Measurements from ENCODE around the gene TRHDE. TPM values are rescaled to one million over a fixed set of nuclear protein-coding genes. Genes with fewer than 3 reads are reported as not detected.

The TRHDE gene
- total RNA-seq, 1 experiment from 2014 or later, result 5.5 TPM

GRCh38 chr12:72444125-72444524 lies 172.0 kb downstream of the TRHDE start:
- ChIA-PET POLR2A (no interaction called here), CTCF (interaction anchor here (2.0 kb wide), 1 partner anchor 28 kb away, joined by 4 read pairs; no protein-coding TSS in a partner anchor)
- TF ChIP-seq E2F1 (CRISPR knock-in tag; IDR thresholded peaks at IDR 0.05) (no peak), TEAD1 (CRISPR knock-in tag; IDR thresholded peaks at IDR 0.05) (no peak), E2F5 (CRISPR knock-in tag; IDR thresholded peaks at IDR 0.05) (no peak), CDX4 (CRISPR knock-in tag; IDR thresholded peaks at IDR 0.05; ENCODE audit: borderline replicate concordance) (no peak), TP53 (CRISPR knock-in tag; IDR thresholded peaks at IDR 0.05) (no peak), ZNF423 (CRISPR knock-in tag; IDR thresholded peaks at IDR 0.05) (no peak), CBFB (CRISPR knock-in tag; IDR thresholded peaks at IDR 0.05; ENCODE audit: low read depth) (no peak), ZNF425 (CRISPR knock-in tag; conservative IDR thresholded peaks at IDR 0.05) (no peak), IRF2 (CRISPR knock-in tag; IDR thresholded peaks at IDR 0.05; ENCODE audit: borderline replicate concordance, low read depth) (no peak), RELA (CRISPR knock-in tag; IDR thresholded peaks at IDR 0.05; ENCODE audit: borderline replicate concordance) (no peak), NFATC4 (CRISPR knock-in tag; IDR thresholded peaks at IDR 0.05) (no peak), E2F4 (CRISPR knock-in tag; IDR thresholded peaks at IDR 0.05; ENCODE audit: borderline replicate concordance, low read depth) (no peak)
- Mint-ChIP-seq H3K27me3 (ENCODE audit: low read depth) (peaks cover 3% of the 10 kb centered on the region), H3K9me3 (peaks cover 22% of the 10 kb centered on the region), H3K4me3 (peak overlapping the region; percentile 38), H3K4me1 (peaks cover 62% of the 10 kb centered on the region), H3K27ac (peak overlapping the region; percentile 62), H3K36me3 (peaks cover 23% of the 10 kb centered on the region)
- peak; percentile 57 for ATAC-seq
- no peak for DNase-seq (ENCODE audit: low spot score)

GRCh38 chr12:72444566-72444965 lies 172.4 kb downstream of the TRHDE start:
- ATAC-seq, result peak; percentile 52
- no peak for DNase-seq (ENCODE audit: low spot score)
- H3K4me1 Mint-ChIP-seq, result peaks cover 64% of the 10 kb centered on the region
- CTCF ChIA-PET, result interaction anchor here (2.0 kb wide), 1 partner anchor 27 kb away, joined by 4 read pairs; no protein-coding TSS in a partner anchor
- POLR2A ChIA-PET, result no interaction called here
- peaks cover 19% of the 10 kb centered on the region for H3K36me3 Mint-ChIP-seq
- H3K4me3 Mint-ChIP-seq, result peak overlapping the region; percentile 38
- peak overlapping the region; percentile 62; the same call in 1 of the 2 replicates for H3K27ac Mint-ChIP-seq
- H3K27me3 Mint-ChIP-seq (ENCODE audit: low read depth), result peaks cover 3% of the 10 kb centered on the region
- peaks cover 18% of the 10 kb centered on the region for H3K9me3 Mint-ChIP-seq
- no peak for TF ChIP-seq HMGXB4 (CRISPR knock-in tag; IDR thresholded peaks at IDR 0.05)
- no peak for TF ChIP-seq ZNF263 (CRISPR knock-in tag; IDR thresholded peaks at IDR 0.05; ENCODE audit: low read depth)
- TF ChIP-seq E2F1 (CRISPR knock-in tag; IDR thresholded peaks at IDR 0.05), result no peak
- TF ChIP-seq STAT6 (CRISPR knock-in tag; conservative IDR thresholded peaks at IDR 0.05; ENCODE audit: low read depth), result no peak
- TF ChIP-seq ZSCAN18 (CRISPR knock-in tag; IDR thresholded peaks at IDR 0.05), result no peak
- TF ChIP-seq FOXP1 (CRISPR knock-in tag; IDR thresholded peaks at IDR 0.05; ENCODE audit: borderline replicate concordance), result no peak
- TF ChIP-seq CBFB (CRISPR knock-in tag; IDR thresholded peaks at IDR 0.05; ENCODE audit: low read depth), result no peak
- no peak for TF ChIP-seq CREB1 (CRISPR knock-in tag; IDR thresholded peaks at IDR 0.05)
- TF ChIP-seq NR3C1 (CRISPR knock-in tag; conservative IDR thresholded peaks at IDR 0.05; ENCODE audit: low read depth), result no peak
- no peak for TF ChIP-seq NFATC4 (CRISPR knock-in tag; IDR thresholded peaks at IDR 0.05)
- TF ChIP-seq ZNF423 (CRISPR knock-in tag; IDR thresholded peaks at IDR 0.05), result no peak
